ENCODE data around the gene ARF1.

The ARF1 gene

DNA sequence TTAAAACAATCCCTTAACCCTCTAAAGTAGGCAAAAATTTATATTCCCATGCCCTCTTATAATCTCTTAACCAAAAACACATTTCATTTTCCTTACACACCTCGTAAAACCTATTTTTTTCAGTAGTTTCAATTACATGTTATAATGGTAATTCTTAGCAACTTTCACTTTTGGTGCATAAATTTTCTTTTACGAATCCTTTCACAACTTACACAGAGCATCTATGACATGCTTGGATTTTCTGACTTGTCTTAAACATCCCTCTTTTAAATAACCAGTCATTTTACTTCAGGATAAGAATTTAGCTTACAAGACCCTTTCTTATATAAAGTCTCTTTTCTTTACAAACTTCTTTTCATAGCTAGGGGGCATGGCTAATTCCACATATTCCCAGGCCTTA is 35.5 kb downstream of the ARF1 start (continued):
- TF ChIP-seq ZNF37A (tag by site-specific recombination; IDR thresholded peaks at IDR 0.05) (peak; percentile 65), KLF8 (tag by site-specific recombination; IDR thresholded peaks at IDR 0.05) (peak; percentile 23; the same call in 1 of the 2 replicates), ZNF624 (tag by site-specific recombination; IDR thresholded peaks at IDR 0.05) (no peak), ZNF677 (tag by site-specific recombination; IDR thresholded peaks at IDR 0.05) (peak; percentile 59; the same call in 1 of the 2 replicates), ZNF544 (tag by site-specific recombination; IDR thresholded peaks at IDR 0.05) (no peak), ZFP37 (tag by site-specific recombination; IDR thresholded peaks at IDR 0.05) (0 out of 2 replicates have a peak, but pooled peaks have one; percentile 33), YY1 (tag by site-specific recombination; IDR thresholded peaks at IDR 0.05) (0 out of 2 replicates have a peak, but pooled peaks have one; percentile 24), ZXDB (tag by site-specific recombination; IDR thresholded peaks at IDR 0.05) (peak; percentile 48; the same call in 1 of the 2 replicates), ZNF214 (tag by site-specific recombination; IDR thresholded peaks at IDR 0.05; ENCODE audit: borderline replicate concordance) (peak; percentile 49; the same call in 1 of the 2 replicates), SP7 (tag by site-specific recombination; IDR thresholded peaks at IDR 0.05) (peak; percentile 56; the same call in 1 of the 2 replicates), ZNF610 (tag by site-specific recombination; IDR thresholded peaks at IDR 0.05; ENCODE audit: borderline replicate concordance) (peak; percentile 81), ZNF2 (tag by site-specific recombination; IDR thresholded peaks at IDR 0.05) (0 out of 2 replicates have a peak, but pooled peaks have one; percentile 43), ZNF184 (tag by site-specific recombination; IDR thresholded peaks at IDR 0.05) (peak; percentile 79; the same call in 1 of the 2 replicates), BCL11B (tag by site-specific recombination; IDR thresholded peaks at IDR 0.05; ENCODE audit: low read depth) (no peak), PRDM1 (tag by site-specific recombination; IDR thresholded peaks at IDR 0.05) (peak; percentile 86), ZNF341 (tag by site-specific recombination; IDR thresholded peaks at IDR 0.05; ENCODE audit: low read depth) (no peak), PRDM4 (tag by site-specific recombination; IDR thresholded peaks at IDR 0.05) (no peak), ZNF394 (tag by site-specific recombination; IDR thresholded peaks at IDR 0.05; ENCODE audit: borderline replicate concordance) (no peak), ZNF529 (tag by site-specific recombination; IDR thresholded peaks at IDR 0.05; ENCODE audit: insufficient replicate concordance) (peak; percentile 81), ZNF311 (tag by site-specific recombination; IDR thresholded peaks at IDR 0.05; ENCODE audit: borderline replicate concordance) (no peak)
- TF ChIP-seq, protein P1, sequence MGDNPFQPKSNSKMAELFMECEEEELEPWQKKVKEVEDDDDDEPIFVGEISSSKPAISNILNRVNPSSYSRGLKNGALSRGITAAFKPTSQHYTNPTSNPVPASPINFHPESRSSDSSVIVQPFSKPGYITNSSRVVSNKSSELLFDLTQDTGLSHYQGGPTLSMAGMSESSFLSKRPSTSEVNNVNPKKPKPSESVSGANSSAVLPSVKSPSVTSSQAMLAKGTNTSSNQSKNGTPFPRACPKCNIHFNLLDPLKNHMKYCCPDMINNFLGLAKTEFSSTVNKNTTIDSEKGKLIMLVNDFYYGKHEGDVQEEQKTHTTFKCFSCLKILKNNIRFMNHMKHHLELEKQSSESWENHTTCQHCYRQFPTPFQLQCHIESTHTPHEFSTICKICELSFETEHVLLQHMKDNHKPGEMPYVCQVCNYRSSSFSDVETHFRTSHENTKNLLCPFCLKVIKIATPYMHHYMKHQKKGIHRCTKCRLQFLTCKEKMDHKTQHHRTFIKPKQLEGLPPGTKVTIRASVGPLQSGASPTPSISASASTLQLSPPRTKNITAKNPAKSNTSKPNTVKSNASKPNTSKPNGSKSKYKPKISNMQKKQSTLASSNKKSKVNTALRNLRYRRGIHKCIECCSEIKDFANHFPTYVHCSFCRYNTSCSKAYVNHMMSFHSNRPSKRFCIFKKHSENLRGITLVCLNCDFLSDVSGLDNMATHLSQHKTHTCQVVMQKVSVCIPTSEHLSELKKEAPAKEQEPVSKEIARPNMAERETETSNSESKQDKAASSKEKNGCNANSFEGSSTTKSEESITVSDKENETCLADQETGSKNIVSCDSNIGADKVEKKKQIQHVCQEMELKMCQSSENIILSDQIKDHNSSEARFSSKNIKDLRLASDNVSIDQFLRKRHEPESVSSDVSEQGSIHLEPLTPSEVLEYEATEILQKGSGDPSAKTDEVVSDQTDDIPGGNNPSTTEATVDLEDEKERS (tag by site-specific recombination; IDR thresholded peaks at IDR 0.05): peak; percentile 97
- TF ChIP-seq, protein P2, sequence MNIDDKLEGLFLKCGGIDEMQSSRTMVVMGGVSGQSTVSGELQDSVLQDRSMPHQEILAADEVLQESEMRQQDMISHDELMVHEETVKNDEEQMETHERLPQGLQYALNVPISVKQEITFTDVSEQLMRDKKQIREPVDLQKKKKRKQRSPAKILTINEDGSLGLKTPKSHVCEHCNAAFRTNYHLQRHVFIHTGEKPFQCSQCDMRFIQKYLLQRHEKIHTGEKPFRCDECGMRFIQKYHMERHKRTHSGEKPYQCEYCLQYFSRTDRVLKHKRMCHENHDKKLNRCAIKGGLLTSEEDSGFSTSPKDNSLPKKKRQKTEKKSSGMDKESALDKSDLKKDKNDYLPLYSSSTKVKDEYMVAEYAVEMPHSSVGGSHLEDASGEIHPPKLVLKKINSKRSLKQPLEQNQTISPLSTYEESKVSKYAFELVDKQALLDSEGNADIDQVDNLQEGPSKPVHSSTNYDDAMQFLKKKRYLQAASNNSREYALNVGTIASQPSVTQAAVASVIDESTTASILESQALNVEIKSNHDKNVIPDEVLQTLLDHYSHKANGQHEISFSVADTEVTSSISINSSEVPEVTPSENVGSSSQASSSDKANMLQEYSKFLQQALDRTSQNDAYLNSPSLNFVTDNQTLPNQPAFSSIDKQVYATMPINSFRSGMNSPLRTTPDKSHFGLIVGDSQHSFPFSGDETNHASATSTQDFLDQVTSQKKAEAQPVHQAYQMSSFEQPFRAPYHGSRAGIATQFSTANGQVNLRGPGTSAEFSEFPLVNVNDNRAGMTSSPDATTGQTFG (tag by site-specific recombination; IDR thresholded peaks at IDR 0.05; ENCODE audit: borderline replicate concordance): no peak
- TF ChIP-seq, protein P3, sequence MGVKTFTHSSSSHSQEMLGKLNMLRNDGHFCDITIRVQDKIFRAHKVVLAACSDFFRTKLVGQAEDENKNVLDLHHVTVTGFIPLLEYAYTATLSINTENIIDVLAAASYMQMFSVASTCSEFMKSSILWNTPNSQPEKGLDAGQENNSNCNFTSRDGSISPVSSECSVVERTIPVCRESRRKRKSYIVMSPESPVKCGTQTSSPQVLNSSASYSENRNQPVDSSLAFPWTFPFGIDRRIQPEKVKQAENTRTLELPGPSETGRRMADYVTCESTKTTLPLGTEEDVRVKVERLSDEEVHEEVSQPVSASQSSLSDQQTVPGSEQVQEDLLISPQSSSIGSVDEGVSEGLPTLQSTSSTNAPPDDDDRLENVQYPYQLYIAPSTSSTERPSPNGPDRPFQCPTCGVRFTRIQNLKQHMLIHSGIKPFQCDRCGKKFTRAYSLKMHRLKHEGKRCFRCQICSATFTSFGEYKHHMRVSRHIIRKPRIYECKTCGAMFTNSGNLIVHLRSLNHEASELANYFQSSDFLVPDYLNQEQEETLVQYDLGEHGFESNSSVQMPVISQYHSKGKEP (tag by site-specific recombination; IDR thresholded peaks at IDR 0.05): no peak
- TF ChIP-seq, protein P4, sequence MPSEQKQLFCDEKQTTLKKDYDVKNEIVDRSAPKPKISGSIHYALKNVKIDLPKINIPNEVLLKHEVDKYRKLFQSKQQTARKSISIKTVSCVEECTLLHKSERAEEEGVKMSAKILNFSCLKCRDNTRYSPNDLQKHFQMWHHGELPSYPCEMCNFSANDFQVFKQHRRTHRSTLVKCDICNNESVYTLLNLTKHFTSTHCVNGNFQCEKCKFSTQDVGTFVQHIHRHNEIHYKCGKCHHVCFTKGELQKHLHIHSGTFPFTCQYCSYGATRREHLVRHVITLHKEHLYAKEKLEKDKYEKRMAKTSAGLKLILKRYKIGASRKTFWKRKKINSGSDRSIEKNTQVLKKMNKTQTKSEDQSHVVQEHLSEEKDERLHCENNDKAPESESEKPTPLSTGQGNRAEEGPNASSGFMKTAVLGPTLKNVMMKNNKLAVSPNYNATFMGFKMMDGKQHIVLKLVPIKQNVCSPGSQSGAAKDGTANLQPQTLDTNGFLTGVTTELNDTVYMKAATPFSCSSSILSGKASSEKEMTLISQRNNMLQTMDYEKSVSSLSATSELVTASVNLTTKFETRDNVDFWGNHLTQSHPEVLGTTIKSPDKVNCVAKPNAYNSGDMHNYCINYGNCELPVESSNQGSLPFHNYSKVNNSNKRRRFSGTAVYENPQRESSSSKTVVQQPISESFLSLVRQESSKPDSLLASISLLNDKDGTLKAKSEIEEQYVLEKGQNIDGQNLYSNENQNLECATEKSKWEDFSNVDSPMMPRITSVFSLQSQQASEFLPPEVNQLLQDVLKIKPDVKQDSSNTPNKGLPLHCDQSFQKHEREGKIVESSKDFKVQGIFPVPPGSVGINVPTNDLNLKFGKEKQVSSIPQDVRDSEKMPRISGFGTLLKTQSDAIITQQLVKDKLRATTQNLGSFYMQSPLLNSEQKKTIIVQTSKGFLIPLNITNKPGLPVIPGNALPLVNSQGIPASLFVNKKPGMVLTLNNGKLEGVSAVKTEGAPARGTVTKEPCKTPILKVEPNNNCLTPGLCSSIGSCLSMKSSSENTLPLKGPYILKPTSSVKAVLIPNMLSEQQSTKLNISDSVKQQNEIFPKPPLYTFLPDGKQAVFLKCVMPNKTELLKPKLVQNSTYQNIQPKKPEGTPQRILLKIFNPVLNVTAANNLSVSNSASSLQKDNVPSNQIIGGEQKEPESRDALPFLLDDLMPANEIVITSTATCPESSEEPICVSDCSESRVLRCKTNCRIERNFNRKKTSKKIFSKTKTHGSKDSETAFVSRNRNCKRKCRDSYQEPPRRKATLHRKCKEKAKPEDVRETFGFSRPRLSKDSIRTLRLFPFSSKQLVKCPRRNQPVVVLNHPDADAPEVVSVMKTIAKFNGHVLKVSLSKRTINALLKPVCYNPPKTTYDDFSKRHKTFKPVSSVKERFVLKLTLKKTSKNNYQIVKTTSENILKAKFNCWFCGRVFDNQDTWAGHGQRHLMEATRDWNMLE (tag by site-specific recombination; conservative IDR thresholded peaks at IDR 0.05; ENCODE audit: low read depth): peak; percentile 73

Measured in HEK293 (cell line).